ENCODE measurements around the gene CCDC32. TPM values are rescaled to one million over a fixed set of nuclear protein-coding genes. Genes with fewer than 3 reads are reported as not detected.

Gene CCDC32
- total and polyA plus RNA-seq, 2 of the 13 experiments (the other 11 are each of a cell fraction or from before 2014, with no cell fraction given): 10.8 to 23.2 TPM

GRCh38 chr15:40593588-40594428, 29.0 kb upstream of the CCDC32 start, which contains the start of gene KNL1 (continued):
- TF ChIP-seq WIZ (CRISPR knock-in tag; IDR thresholded peaks at IDR 0.05) (no peak), FOXJ3 (CRISPR knock-in tag; IDR thresholded peaks at IDR 0.05; ENCODE audit: borderline replicate concordance) (peak; percentile 55), KLF16 (CRISPR knock-in tag; IDR thresholded peaks at IDR 0.05) (peak in 1 of 2 experiments; percentile 95; a peak in 2 of 4 replicates), ZSCAN9 (CRISPR knock-in tag; IDR thresholded peaks at IDR 0.05; ENCODE audit: borderline replicate concordance) (peak; percentile 71; the same call in 1 of the 2 replicates), SMARCC2 (IDR thresholded peaks at IDR 0.05) (no peak), NCOA2 (CRISPR knock-in tag; IDR thresholded peaks at IDR 0.05) (peak; percentile 68; the same call in 1 of the 2 replicates), REPIN1 (CRISPR knock-in tag; IDR thresholded peaks at IDR 0.05; ENCODE audit: borderline replicate concordance, low read depth) (peak; percentile 66), ZNF331 (CRISPR knock-in tag; IDR thresholded peaks at IDR 0.05) (peak; percentile 90; the same call in 1 of the 2 replicates), ZBTB21 (CRISPR knock-in tag; IDR thresholded peaks at IDR 0.05) (peak; percentile 90)
- TF ChIP-seq, protein P1, sequence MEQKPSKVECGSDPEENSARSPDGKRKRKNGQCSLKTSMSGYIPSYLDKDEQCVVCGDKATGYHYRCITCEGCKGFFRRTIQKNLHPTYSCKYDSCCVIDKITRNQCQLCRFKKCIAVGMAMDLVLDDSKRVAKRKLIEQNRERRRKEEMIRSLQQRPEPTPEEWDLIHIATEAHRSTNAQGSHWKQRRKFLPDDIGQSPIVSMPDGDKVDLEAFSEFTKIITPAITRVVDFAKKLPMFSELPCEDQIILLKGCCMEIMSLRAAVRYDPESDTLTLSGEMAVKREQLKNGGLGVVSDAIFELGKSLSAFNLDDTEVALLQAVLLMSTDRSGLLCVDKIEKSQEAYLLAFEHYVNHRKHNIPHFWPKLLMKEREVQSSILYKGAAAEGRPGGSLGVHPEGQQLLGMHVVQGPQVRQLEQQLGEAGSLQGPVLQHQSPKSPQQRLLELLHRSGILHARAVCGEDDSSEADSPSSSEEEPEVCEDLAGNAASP (CRISPR knock-in tag; IDR thresholded peaks at IDR 0.05; ENCODE audit: borderline replicate concordance): peak; percentile 60; the same call in 1 of the 2 replicates
- TF ChIP-seq, protein P2, sequence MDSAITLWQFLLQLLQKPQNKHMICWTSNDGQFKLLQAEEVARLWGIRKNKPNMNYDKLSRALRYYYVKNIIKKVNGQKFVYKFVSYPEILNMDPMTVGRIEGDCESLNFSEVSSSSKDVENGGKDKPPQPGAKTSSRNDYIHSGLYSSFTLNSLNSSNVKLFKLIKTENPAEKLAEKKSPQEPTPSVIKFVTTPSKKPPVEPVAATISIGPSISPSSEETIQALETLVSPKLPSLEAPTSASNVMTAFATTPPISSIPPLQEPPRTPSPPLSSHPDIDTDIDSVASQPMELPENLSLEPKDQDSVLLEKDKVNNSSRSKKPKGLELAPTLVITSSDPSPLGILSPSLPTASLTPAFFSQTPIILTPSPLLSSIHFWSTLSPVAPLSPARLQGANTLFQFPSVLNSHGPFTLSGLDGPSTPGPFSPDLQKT (CRISPR knock-in tag; IDR thresholded peaks at IDR 0.05; ENCODE audit: borderline replicate concordance): no peak
- TF ChIP-seq, protein P3, sequence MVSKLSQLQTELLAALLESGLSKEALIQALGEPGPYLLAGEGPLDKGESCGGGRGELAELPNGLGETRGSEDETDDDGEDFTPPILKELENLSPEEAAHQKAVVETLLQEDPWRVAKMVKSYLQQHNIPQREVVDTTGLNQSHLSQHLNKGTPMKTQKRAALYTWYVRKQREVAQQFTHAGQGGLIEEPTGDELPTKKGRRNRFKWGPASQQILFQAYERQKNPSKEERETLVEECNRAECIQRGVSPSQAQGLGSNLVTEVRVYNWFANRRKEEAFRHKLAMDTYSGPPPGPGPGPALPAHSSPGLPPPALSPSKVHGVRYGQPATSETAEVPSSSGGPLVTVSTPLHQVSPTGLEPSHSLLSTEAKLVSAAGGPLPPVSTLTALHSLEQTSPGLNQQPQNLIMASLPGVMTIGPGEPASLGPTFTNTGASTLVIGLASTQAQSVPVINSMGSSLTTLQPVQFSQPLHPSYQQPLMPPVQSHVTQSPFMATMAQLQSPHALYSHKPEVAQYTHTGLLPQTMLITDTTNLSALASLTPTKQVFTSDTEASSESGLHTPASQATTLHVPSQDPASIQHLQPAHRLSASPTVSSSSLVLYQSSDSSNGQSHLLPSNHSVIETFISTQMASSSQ (IDR thresholded peaks at IDR 0.05; ENCODE audit: low read depth): no peak
- TF ChIP-seq, protein P3 (CRISPR knock-in tag; IDR thresholded peaks at IDR 0.05; ENCODE audit: borderline replicate concordance): peak; percentile 67; the same call in 1 of the 2 replicates
